ENCODE measurements around the gene SH3RF3.

The SH3RF3 gene

GRCh38 chr2:109130723-109130995 lies 1.7 kb downstream of the SH3RF3 start:
- Histone ChIP-seq H3K9me3 (ENCODE audit: control extremely low read depth in 1 of 5, control insufficient read depth in 4 of 5, insufficient read depth in 2 of 5, low read depth in 1 of 5, low read length in 4 of 5) (no peaks in the 10 kb centered on the region), H3K27ac (ENCODE audit: insufficient read depth in 1 of 2, low read depth in 1 of 2, low read length in 2 of 2, poor library complexity in 1 of 2, severe bottlenecking in 2 of 2) (no peak overlapping the region), H3K4me3 (ENCODE audit: control insufficient read depth in 1 of 7, extremely low read depth in 1 of 7, insufficient read depth in 4 of 7, low read depth in 2 of 7, low read length in 6 of 7) (no peak overlapping the region), H3K36me3 (ENCODE audit: control insufficient read depth in 4 of 4, insufficient read depth in 4 of 4, low read length in 3 of 4) (no peaks in the 10 kb centered on the region), H3K4me1 (ENCODE audit: control extremely low read depth in 1 of 4, control insufficient read depth in 4 of 4, insufficient read depth in 4 of 4, low read length in 3 of 4) (peaks cover 1 to 40% (median 28%) of the 10 kb centered on the region in 4 experiments), H3K27me3 (replicated peaks in 2 of 5; ENCODE audit: control insufficient read depth in 4 of 5, insufficient read depth in 5 of 5, low read length in 4 of 5) (peaks cover 4 to 54% (median 26%) of the 10 kb centered on the region in 5 experiments)
- ChIA-PET CTCF (interaction anchor here (0.6 to 9.3 kb wide), 2 partner anchors 378 to 1049 kb away, joined by 3 to 72 read pairs; no protein-coding TSS in a partner anchor), POLR2A (no interaction called here)
- DNase-seq, result peak in 1 of 3 donors; percentile 9
- 100% methylated on average over 3 of the region's 5 CpGs for WGBS (ENCODE audit: insufficient coverage)

- Histone ChIP-seq H3K9me3 (ENCODE audit: control extremely low read depth in 1 of 5, control insufficient read depth in 4 of 5, insufficient read depth in 2 of 5, low read depth in 1 of 5, low read length in 4 of 5) (no peaks in the 10 kb centered on the region), H3K27me3 (replicated peaks in 2 of 5; ENCODE audit: control insufficient read depth in 4 of 5, insufficient read depth in 5 of 5, low read length in 4 of 5) (peaks cover 4 to 53% (median 26%) of the 10 kb centered on the region in 5 experiments), H3K27ac (ENCODE audit: insufficient read depth in 1 of 2, low read depth in 1 of 2, low read length in 2 of 2, poor library complexity in 1 of 2, severe bottlenecking in 2 of 2) (no peak overlapping the region), H3K36me3 (ENCODE audit: control insufficient read depth in 4 of 4, insufficient read depth in 4 of 4, low read length in 3 of 4) (no peaks in the 10 kb centered on the region), H3K4me1 (ENCODE audit: control extremely low read depth in 1 of 4, control insufficient read depth in 4 of 4, insufficient read depth in 4 of 4, low read length in 3 of 4) (peaks cover 3 to 40% (median 28%) of the 10 kb centered on the region in 4 experiments), H3K4me3 (ENCODE audit: control insufficient read depth in 1 of 7, extremely low read depth in 1 of 7, insufficient read depth in 4 of 7, low read depth in 2 of 7, low read length in 6 of 7) (no peak overlapping the region)
- no peak for DNase-seq
- POLR2A ChIA-PET, result no interaction called here
- CTCF ChIA-PET, result interaction anchor here (1.2 to 9.3 kb wide), 2 partner anchors 33 to 377 kb away, joined by 3 to 72 read pairs; no protein-coding TSS in a partner anchor
- WGBS (ENCODE audit: insufficient coverage), result 100% methylated on average over 2 of the region's 4 CpGs
Observed at GRCh38 chr2:109131777-109132176, 2.8 kb downstream of the SH3RF3 start.

- Histone ChIP-seq H3K27me3 (replicated peaks in 2 of 5; ENCODE audit: control insufficient read depth in 4 of 5, insufficient read depth in 5 of 5, low read length in 4 of 5) (peaks cover 4 to 51% (median 26%) of the 10 kb centered on the region in 5 experiments), H3K36me3 (ENCODE audit: control insufficient read depth in 4 of 4, insufficient read depth in 4 of 4, low read length in 3 of 4) (no peaks in the 10 kb centered on the region), H3K27ac (ENCODE audit: insufficient read depth in 1 of 2, low read depth in 1 of 2, low read length in 2 of 2, poor library complexity in 1 of 2, severe bottlenecking in 2 of 2) (no peak overlapping the region), H3K4me1 (ENCODE audit: control extremely low read depth in 1 of 4, control insufficient read depth in 4 of 4, insufficient read depth in 4 of 4, low read length in 3 of 4) (peaks cover 3 to 39% (median 28%) of the 10 kb centered on the region in 4 experiments), H3K4me3 (ENCODE audit: control insufficient read depth in 1 of 7, extremely low read depth in 1 of 7, insufficient read depth in 4 of 7, low read depth in 2 of 7, low read length in 6 of 7) (no peak overlapping the region), H3K9me3 (ENCODE audit: control extremely low read depth in 1 of 5, control insufficient read depth in 4 of 5, insufficient read depth in 2 of 5, low read depth in 1 of 5, low read length in 4 of 5) (no peaks in the 10 kb centered on the region)
- no peak for DNase-seq
- CTCF ChIA-PET, result interaction anchor here (9.3 kb wide), 1 partner anchor 376 kb away, joined by 72 read pairs; no protein-coding TSS in a partner anchor
- POLR2A ChIA-PET, result no interaction called here
Observed at GRCh38 chr2:109132626-109133025, 3.6 kb downstream of the SH3RF3 start.

- ChIA-PET CTCF (interaction anchor here (2.0 kb wide), 1 partner anchor 376 kb away, joined by 5 read pairs; no protein-coding TSS in a partner anchor), POLR2A (no interaction called here)
- 100% methylated on average over 3 of the region's 3 CpGs for WGBS (ENCODE audit: insufficient coverage)
- Histone ChIP-seq H3K36me3 (ENCODE audit: control insufficient read depth in 4 of 4, insufficient read depth in 4 of 4, low read length in 3 of 4) (no peaks in the 10 kb centered on the region), H3K4me1 (ENCODE audit: control extremely low read depth in 1 of 4, control insufficient read depth in 4 of 4, insufficient read depth in 4 of 4, low read length in 3 of 4) (peaks cover 3 to 34% (median 21%) of the 10 kb centered on the region in 4 experiments), H3K27me3 (replicated peaks in 2 of 5; ENCODE audit: control insufficient read depth in 4 of 5, insufficient read depth in 5 of 5, low read length in 4 of 5) (peaks cover 4 to 42% (median 25%) of the 10 kb centered on the region in 5 experiments), H3K4me3 (ENCODE audit: control insufficient read depth in 1 of 7, extremely low read depth in 1 of 7, insufficient read depth in 4 of 7, low read depth in 2 of 7, low read length in 6 of 7) (no peak overlapping the region), H3K27ac (ENCODE audit: insufficient read depth in 1 of 2, low read depth in 1 of 2, low read length in 2 of 2, poor library complexity in 1 of 2, severe bottlenecking in 2 of 2) (no peak overlapping the region), H3K9me3 (ENCODE audit: control extremely low read depth in 1 of 5, control insufficient read depth in 4 of 5, insufficient read depth in 2 of 5, low read depth in 1 of 5, low read length in 4 of 5) (no peaks in the 10 kb centered on the region)
- DNase-seq, result no peak
Observed at GRCh38 chr2:109133746-109134145, 4.7 kb downstream of the SH3RF3 start.

GRCh38 chr2:109134741-109135358 lies 5.8 kb downstream of the SH3RF3 start:
- no peak overlapping the region for H3K27ac ChIP-seq (ENCODE audit: insufficient read depth in 1 of 2, low read depth in 1 of 2, low read length in 2 of 2, poor library complexity in 1 of 2, severe bottlenecking in 2 of 2)
- H3K4me1 ChIP-seq (ENCODE audit: control extremely low read depth in 1 of 4, control insufficient read depth in 4 of 4, insufficient read depth in 4 of 4, low read length in 3 of 4), result peaks cover 3 to 23% (median 11%) of the 10 kb centered on the region in 4 experiments
- POLR2A ChIA-PET, result no interaction called here
- H3K9me3 ChIP-seq (ENCODE audit: control extremely low read depth in 1 of 5, control insufficient read depth in 4 of 5, insufficient read depth in 2 of 5, low read depth in 1 of 5, low read length in 4 of 5), result no peaks in the 10 kb centered on the region
- WGBS (ENCODE audit: insufficient coverage), result 90% methylated on average over 6 of the region's 8 CpGs
- peak in 2 of 3 donors; percentile 48 to 64 for DNase-seq
- no peak overlapping the region for H3K4me3 ChIP-seq (ENCODE audit: control insufficient read depth in 1 of 7, extremely low read depth in 1 of 7, insufficient read depth in 4 of 7, low read depth in 2 of 7, low read length in 6 of 7)
- peaks cover 4 to 31% (median 23%) of the 10 kb centered on the region in 5 experiments for H3K27me3 ChIP-seq (replicated peaks in 2 of 5; ENCODE audit: control insufficient read depth in 4 of 5, insufficient read depth in 5 of 5, low read length in 4 of 5)
- H3K36me3 ChIP-seq (ENCODE audit: control insufficient read depth in 4 of 4, insufficient read depth in 4 of 4, low read length in 3 of 4), result no peaks in the 10 kb centered on the region
- CTCF ChIA-PET, result interaction anchor here (2.0 kb wide), 1 partner anchor 375 kb away, joined by 5 read pairs; no protein-coding TSS in a partner anchor

GRCh38 chr2:109135359-109136197 lies 6.6 kb downstream of the SH3RF3 start:
- CTCF ChIA-PET, result interaction anchor here (2.0 kb wide), 1 partner anchor 375 kb away, joined by 5 read pairs; no protein-coding TSS in a partner anchor
- H3K9me3 ChIP-seq (ENCODE audit: control extremely low read depth in 1 of 5, control insufficient read depth in 4 of 5, insufficient read depth in 2 of 5, low read depth in 1 of 5, low read length in 4 of 5), result no peaks in the 10 kb centered on the region
- POLR2A ChIA-PET, result interaction anchor here (0.5 kb wide), 1 partner anchor 84 kb away, joined by 3 read pairs; no protein-coding TSS in a partner anchor
- WGBS (ENCODE audit: insufficient coverage), result 64% methylated on average over 13 of the region's 17 CpGs
- H3K4me3 ChIP-seq (ENCODE audit: control insufficient read depth in 1 of 7, extremely low read depth in 1 of 7, insufficient read depth in 4 of 7, low read depth in 2 of 7, low read length in 6 of 7), result no peak overlapping the region
- H3K4me1 ChIP-seq (ENCODE audit: control extremely low read depth in 1 of 4, control insufficient read depth in 4 of 4, insufficient read depth in 4 of 4, low read length in 3 of 4), result peaks cover 3 to 19% (median 9%) of the 10 kb centered on the region in 4 experiments
- peak in 2 of 3 donors; percentile 36 to 59 for DNase-seq
- H3K27ac ChIP-seq (ENCODE audit: insufficient read depth in 1 of 2, low read depth in 1 of 2, low read length in 2 of 2, poor library complexity in 1 of 2, severe bottlenecking in 2 of 2), result no peak overlapping the region
- no peaks in the 10 kb centered on the region for H3K36me3 ChIP-seq (ENCODE audit: control insufficient read depth in 4 of 4, insufficient read depth in 4 of 4, low read length in 3 of 4)
- H3K27me3 ChIP-seq (replicated peaks in 2 of 5; ENCODE audit: control insufficient read depth in 4 of 5, insufficient read depth in 5 of 5, low read length in 4 of 5), result peaks cover 4 to 24% (median 18%) of the 10 kb centered on the region in 5 experiments

- Histone ChIP-seq H3K27me3 (replicated peaks in 2 of 5; ENCODE audit: control insufficient read depth in 4 of 5, insufficient read depth in 5 of 5, low read length in 4 of 5) (peaks cover 0 to 14% (median 11%) of the 10 kb centered on the region in 5 experiments), H3K4me1 (ENCODE audit: control extremely low read depth in 1 of 4, control insufficient read depth in 4 of 4, insufficient read depth in 4 of 4, low read length in 3 of 4) (peaks cover 3 to 19% (median 9%) of the 10 kb centered on the region in 4 experiments), H3K9me3 (ENCODE audit: control extremely low read depth in 1 of 5, control insufficient read depth in 4 of 5, insufficient read depth in 2 of 5, low read depth in 1 of 5, low read length in 4 of 5) (no peaks in the 10 kb centered on the region), H3K4me3 (ENCODE audit: control insufficient read depth in 1 of 7, extremely low read depth in 1 of 7, insufficient read depth in 4 of 7, low read depth in 2 of 7, low read length in 6 of 7) (no peak overlapping the region), H3K27ac (ENCODE audit: insufficient read depth in 1 of 2, low read depth in 1 of 2, low read length in 2 of 2, poor library complexity in 1 of 2, severe bottlenecking in 2 of 2) (no peak overlapping the region), H3K36me3 (ENCODE audit: control insufficient read depth in 4 of 4, insufficient read depth in 4 of 4, low read length in 3 of 4) (no peaks in the 10 kb centered on the region)
- 98% methylated on average over 7 of the region's 7 CpGs for WGBS (ENCODE audit: insufficient coverage)
- no peak for DNase-seq
- ChIA-PET CTCF (no interaction called here), POLR2A (no interaction called here)
Observed at GRCh38 chr2:109136542-109136941, 7.5 kb downstream of the SH3RF3 start.

Data from common myeloid progenitor, CD34-positive (primary cell).